ENCODE data around the gene RAB3C.

RAB3C gene

GRCh38 chr5:58827463-58827862 is 244.6 kb downstream of the RAB3C start:
- no peak for DNase-seq (ENCODE audit: low spot score)

- no peak for DNase-seq (ENCODE audit: low spot score)
Measured at GRCh38 chr5:58828258-58828657, 245.4 kb downstream of the RAB3C start.

- no peak for DNase-seq (ENCODE audit: low spot score)
Measured at GRCh38 chr5:58834242-58835225, 251.7 kb downstream of the RAB3C start.

GRCh38 chr5:58836351-58836750 is 253.5 kb downstream of the RAB3C start:
- DNase-seq (ENCODE audit: low spot score), result no peak

DNA sequence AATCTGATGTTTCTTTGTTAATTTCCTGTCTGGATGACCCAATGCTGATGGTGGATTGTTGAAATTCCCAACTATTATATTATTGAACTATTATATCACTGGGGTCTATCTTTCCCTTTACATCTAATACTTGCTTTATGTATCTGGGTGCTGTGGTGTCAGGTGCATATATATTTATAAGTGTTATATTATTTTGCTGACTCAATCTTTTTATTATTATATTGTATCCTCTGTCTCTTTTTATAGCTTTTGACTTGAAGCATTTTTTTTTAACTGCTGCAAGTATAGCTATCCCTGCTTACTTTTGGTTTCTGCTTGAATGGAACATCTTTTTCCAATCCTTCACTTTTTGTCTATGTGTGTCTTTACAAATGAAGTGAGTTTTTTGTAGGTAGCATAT is 255.9 kb downstream of the RAB3C start:
- DNase-seq (ENCODE audit: low spot score), result no peak

GRCh38 chr5:58842852-58843251 is 260.0 kb downstream of the RAB3C start:
- no peak for DNase-seq (ENCODE audit: low spot score)

- no peak for DNase-seq (ENCODE audit: low spot score)
Measured at GRCh38 chr5:58844395-58844794, 261.5 kb downstream of the RAB3C start.

- DNase-seq (ENCODE audit: low spot score), result no peak
Measured at GRCh38 chr5:58847041-58847440, 264.2 kb downstream of the RAB3C start.

GRCh38 chr5:58849223-58849622 is 266.3 kb downstream of the RAB3C start:
- DNase-seq (ENCODE audit: low spot score), result no peak

GRCh38 chr5:58849921-58850667 is 267.2 kb downstream of the RAB3C start:
- DNase-seq (ENCODE audit: low spot score), result peak; percentile 58

DNA sequence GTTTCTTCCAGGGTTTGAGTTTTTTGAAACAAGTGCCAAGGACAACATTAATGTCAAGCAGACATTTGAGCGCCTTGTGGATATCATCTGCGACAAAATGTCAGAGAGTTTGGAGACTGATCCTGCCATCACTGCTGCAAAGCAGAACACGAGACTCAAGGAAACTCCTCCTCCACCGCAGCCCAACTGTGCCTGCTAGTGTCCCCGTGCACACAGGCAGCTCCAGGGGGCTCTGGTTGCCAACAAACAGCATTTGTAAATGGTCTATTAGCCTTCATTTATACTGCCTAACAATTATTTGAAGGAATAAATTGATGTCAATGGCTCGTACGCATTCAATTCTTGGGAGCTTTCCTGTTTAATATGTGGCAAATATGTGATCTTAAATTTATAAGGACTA is 268.3 kb downstream of the RAB3C start:
- DNase-seq (ENCODE audit: low spot score), result no peak

DNA sequence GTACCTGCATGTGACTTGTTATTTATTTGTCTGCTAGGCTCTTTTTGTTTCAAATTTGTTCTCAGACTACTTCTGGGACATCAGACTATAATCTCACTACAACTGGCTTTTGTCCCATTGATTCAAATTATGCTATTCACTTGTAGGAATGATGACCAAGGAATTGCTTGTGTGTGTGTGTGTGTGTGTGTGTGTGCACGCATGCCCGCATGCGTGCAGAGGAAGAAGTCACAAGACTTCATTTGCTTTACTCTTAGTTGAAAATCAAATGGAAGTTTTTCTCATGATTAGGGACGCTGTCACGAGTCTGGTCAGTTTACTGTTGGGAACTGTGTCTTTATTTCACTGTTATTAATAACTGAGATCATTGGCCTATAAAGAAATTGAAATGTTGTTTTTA is 268.7 kb downstream of the RAB3C start:
- no peak for DNase-seq (ENCODE audit: low spot score)

GRCh38 chr5:58852566-58852965 is 269.7 kb downstream of the RAB3C start:
- no peak for DNase-seq (ENCODE audit: low spot score)

DNA sequence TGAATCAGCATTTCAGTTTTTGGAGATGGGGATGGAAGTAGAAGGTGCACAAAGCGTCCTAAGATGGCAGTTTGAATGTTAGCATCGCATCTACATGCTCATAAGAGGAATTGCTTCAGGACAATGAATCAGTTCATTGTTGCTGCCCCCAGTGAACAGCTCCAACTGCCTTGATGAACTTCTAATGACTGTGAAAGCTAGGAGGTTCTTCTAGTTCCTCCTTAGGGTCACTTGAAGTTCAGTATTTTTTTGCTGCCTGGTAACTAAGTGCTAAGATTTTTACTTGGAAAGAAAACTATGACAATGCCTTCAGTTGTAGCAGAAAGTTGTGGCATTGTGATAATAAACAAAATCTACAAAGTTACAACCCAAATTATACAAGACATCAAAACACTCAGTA is 271.6 kb downstream of the RAB3C start:
- no peak for DNase-seq (ENCODE audit: low spot score)

DNA sequence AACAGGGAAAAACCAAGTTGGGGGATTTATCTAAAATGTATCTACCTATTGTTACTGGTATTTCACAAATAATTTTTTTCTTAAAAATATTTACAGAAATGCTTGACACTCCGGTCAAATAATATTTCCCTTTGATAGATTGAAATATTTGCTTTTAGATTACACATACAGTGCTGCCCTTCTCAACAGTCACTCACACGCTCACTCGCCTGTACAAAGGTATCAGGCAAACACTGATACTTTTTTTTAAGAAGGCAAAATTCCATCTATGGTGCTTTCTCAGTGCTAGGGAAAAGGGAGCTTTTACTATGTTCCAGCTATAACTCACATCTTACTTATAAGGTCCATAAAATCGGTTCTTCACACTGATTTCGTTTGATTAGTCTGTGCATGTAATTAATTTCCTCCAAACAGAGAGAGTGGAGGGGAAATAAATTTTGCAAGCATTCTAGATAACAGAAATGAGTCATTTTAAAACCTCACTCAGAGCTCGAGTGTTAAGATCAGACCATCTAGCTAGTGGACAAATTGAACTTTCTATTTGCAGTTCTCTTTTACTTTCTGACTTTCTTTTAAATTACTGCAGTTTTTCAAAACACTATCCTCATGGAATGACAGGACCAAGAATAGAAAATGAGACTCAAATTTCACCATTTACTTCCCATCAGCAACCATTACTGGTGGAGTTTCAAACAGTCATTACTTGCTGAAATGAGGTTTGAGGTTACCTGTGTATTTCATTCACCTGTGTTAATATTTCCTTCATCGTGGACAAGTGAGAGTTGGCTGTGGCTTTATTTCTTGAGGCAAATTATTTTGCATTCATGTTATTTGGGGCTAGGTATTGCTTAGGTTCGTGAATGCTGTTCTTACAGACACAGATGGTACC is 273.2 kb downstream of the RAB3C start:
- no peak for DNase-seq (ENCODE audit: low spot score)

DNA sequence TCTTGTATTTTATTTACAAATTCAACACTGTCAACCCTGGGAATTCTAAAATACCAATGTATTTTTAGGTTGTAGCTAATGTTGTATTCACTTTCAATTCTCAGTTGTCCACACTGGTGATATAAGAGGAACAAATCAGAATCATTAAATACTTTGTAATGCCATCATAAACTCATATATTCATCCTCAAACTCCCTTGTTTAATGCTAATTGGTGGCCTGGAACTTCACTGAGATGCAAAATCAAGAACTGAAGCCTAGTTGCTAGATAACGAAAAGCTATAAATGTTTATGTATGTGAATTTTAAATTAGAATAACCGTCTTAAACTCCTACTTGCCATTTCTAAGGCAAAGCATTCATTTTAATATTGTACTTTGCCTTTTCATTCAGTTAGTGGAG is 274.7 kb downstream of the RAB3C start:
- DNase-seq (ENCODE audit: low spot score), result no peak

- no peak for DNase-seq (ENCODE audit: low spot score)
Measured at GRCh38 chr5:58860680-58861079, 277.8 kb downstream of the RAB3C start.

DNA sequence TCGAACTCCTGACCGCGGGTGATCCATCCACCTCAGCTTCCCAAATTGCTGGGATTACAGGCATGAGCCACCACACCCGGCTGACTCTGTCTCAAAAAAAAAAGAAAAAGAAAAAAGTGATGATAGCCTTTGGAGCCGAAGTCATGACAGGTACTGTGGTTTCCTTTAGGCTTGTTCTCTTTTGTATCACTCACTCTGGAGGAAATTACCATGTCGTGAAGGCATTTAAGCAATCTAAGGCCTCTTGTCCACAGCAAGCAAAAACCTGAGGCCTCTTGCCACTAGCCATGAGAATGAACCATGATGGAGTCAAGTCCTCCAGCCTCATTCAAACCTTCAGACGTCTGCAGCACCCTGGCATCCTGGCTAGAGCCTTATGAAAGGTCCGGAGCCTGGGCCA is 286.1 kb downstream of the RAB3C start:
- DNase-seq (ENCODE audit: low spot score), result no peak

DNA sequence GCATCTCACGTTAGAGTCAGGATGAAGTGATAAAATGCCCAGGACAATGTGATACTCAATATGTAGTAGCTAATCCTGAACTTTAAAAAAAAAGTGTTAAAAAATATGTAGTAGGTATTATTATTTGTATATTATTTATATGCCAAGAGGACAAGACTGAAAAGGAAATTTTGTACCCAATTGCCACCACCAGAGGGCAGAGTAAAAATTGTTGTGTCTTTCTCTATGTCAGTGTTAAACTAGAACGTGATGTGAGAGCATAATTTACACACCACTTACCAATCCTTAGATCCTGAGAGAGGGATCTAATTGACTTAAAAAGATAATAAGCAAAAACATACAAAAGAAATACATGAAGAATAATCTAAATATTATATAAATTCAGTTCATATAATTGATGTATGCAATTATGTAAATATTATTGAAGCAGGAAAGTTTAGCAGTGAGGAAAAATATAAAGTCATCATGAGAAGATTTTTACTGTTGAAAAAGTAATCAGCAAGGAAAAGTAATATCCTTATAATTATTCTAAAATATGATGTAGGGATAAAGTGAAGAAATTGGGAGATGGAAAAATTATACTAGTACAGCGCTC is 288.9 kb downstream of the RAB3C start:
- peak; percentile 35 for DNase-seq (ENCODE audit: low spot score)

DNA sequence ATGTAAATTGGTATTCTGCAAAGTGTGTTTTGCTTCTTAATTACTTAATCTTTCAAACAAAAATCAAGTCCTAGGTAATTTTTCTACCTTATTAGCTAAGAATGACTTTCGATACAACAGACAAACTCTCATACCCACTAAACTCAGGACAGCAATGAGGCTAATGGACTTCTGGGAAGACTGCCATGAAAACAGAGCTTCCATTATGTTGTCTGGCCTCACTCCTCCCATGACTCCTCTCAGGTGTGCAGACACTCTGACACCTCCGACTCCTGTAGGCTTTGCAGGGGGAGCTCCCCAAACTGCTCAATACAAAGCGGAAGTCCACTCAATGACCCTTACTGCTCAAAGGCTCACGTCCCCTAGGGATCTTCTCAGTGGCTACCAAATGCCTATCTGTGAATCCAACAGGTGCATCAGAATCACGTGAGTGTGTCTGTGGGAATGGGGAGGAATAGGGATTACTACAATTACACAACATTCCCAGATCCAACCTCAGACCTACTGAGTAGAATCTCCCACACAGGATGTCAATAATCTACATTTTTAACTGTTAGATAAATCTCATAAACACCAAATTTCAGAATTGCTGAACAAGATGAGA is 289.9 kb downstream of the RAB3C start:
- no peak for DNase-seq (ENCODE audit: low spot score)

DNA sequence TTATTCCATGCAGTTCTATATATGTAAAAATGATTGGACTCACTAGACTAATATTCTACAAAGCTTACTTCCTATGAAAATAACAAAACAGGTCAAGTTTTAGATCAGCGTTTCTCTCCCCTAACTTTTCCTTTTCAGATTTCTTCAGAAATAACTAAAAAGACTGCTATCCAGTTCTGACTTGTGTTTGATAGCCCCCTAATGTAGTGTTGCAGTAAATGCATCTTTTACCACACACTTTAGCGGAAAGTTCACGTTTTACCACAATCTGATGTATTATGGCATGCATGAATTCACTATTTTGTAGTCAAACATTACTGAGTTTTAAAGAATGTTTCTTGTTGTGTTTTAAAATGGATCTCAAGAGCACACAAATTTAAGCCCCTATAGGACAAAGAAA is 292.7 kb downstream of the RAB3C start:
- DNase-seq (ENCODE audit: low spot score), result no peak
